T-helper 2 cell treated with Interferon-gamma antibody and Interleukin-4, amounts not matched to agents 5 μg/mL and 100 μg/mL, for 36 hours (primary cell): ENCODE measurements around the gene MAS1.

ENCODE experiments used
- DNase-seq: peaks from one replicate; pipeline ENCODE4 v3.0.0; 2021; ENCODE audit warnings: low spot score
- H3K27ac Mint-ChIP-seq: one replicate; pipeline ENCODE4 v1.8.0; 2021; ENCODE audit warnings: mild to moderate bottlenecking, mixed read lengths
- H3K27me3 Mint-ChIP-seq: one replicate; pipeline ENCODE4 v1.8.0; 2021; ENCODE audit warnings: low read depth, mixed read lengths
- H3K36me3 Mint-ChIP-seq: one replicate; pipeline ENCODE4 v1.8.0; 2021; ENCODE audit warnings: low read depth, mixed read lengths
- H3K4me1 Mint-ChIP-seq: one replicate; pipeline ENCODE4 v1.8.0; 2021; ENCODE audit warnings: low read depth, mixed read lengths
- H3K4me3 Mint-ChIP-seq: one replicate; pipeline ENCODE4 v1.8.0; 2022; ENCODE audit warnings: mild to moderate bottlenecking, moderate library complexity, mixed read lengths
- H3K9me3 Mint-ChIP-seq: one replicate; pipeline ENCODE4 v1.8.0; 2021; ENCODE audit warnings: mixed read lengths

Gene MAS1

DNA sequence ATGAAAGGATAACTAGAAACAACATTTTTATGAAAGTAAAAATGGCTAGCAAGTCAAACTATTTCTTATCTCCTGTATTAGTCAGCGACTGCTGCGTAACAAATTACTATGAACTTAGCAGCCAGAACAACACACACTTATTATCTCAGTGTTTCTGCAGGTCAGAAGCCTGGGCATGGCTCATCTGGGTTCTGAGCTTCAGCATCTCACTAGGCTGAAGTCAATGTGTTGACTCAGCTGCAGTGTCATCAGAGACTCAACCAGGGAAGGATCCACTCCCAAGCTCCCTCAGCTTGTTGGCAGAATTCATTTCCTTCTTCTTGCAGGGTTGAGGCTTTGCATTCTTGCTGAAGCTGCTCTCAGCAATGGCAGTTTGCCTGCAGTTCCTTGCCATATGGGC lies 44.8 kb downstream of the MAS1 start:
- peaks cover 18% of the 10 kb centered on the region for H3K27me3 Mint-ChIP-seq
- H3K4me1 Mint-ChIP-seq, result peaks cover 15% of the 10 kb centered on the region
- H3K27ac Mint-ChIP-seq, result no peak overlapping the region
- no peaks in the 10 kb centered on the region for H3K36me3 Mint-ChIP-seq
- H3K4me3 Mint-ChIP-seq, result no peak overlapping the region
- DNase-seq, result no peak
- peaks cover 11% of the 10 kb centered on the region for H3K9me3 Mint-ChIP-seq

DNA sequence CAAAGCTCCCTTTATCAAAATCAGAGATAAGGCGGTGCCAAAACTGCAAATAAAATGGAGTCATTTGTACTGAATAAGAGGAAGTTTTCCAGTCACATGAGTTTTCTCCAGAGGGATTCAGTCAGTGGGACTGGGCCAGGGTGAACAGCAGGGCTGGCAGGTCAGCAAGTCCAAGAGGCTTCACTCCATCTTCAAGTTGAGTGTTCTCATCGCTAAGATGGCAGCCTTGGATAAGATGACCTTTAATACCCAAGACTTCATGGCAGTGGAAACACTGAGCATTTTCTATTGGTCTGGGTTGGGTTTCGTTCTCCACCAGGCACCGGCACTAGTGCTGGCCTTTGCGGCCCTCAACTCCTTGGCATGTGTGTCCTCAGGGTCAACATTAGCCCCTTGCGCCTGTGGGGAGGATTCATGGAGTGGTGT lies 48.8 kb downstream of the MAS1 start:
- Mint-ChIP-seq H3K27ac (no peak overlapping the region), H3K27me3 (peaks cover 20% of the 10 kb centered on the region)
- no peak for DNase-seq

More for the DNA sequence above, 48.8 kb downstream of the MAS1 start:
- peaks cover 17% of the 10 kb centered on the region for H3K9me3 Mint-ChIP-seq
- H3K4me3 Mint-ChIP-seq, result no peak overlapping the region
- no peaks in the 10 kb centered on the region for H3K36me3 Mint-ChIP-seq
- H3K4me1 Mint-ChIP-seq, result peaks cover 4% of the 10 kb centered on the region
